MM.1S (cell line): ENCODE measurements around the gene EHF.

Experiments
- EZH2phosphoT487 ChIP-seq: fragments of 300-600 bp; sonication (generic); IDR thresholded peaks from 2 replicates; pipeline ENCODE4 v1.6.1; 2018; ENCODE audit warnings: antibody characterized with exemption, low read length
- TF ChIP-seq, protein P1 (sequence below): fragments of 300-600 bp; sonication (generic); IDR thresholded peaks from 2 replicates; pipeline ENCODE4 v1.5.1; 2016; ENCODE audit warnings: antibody characterized with exemption, low read length, mixed read lengths

DNA sequence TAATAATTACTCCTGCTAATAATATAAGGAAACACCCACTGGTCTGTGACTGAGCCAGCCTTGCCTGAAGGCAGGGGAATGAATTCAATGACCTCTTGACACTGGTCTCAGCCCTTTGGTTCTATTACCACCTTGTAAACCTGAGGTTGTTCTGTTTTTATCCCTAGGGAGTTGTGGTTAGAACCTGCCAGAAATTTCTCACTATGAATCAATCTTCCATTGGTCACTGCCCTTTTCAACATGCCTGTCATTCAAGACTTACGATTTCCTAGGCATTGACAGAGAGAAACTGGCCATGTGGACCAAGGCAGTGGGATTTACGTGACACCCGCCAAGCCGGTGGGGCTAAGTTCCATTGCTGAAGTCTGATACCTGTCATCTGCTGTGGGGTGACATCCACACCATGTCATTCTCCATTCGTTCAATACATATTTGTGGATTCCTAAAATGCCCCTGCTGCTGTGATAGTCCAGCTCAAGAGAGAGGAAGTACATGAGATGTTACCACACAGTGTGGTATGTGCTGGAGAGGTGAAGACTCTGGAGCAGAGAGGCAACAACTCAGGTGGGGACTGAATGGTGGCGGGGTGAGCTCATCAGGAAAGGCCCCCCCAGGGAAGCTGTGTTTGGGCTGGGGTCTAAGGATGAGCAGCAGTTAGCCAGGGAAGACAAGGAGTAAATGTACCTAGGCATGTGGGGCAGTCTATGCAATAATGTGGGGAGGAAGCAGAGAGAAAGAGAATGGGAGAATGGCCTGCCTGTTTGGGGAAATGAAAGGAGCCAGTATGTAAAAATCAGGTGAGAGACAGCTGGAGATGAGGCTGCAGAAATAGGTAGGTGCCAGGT lies 15.2 kb upstream of the EHF start:
- TF ChIP-seq, protein P1, sequence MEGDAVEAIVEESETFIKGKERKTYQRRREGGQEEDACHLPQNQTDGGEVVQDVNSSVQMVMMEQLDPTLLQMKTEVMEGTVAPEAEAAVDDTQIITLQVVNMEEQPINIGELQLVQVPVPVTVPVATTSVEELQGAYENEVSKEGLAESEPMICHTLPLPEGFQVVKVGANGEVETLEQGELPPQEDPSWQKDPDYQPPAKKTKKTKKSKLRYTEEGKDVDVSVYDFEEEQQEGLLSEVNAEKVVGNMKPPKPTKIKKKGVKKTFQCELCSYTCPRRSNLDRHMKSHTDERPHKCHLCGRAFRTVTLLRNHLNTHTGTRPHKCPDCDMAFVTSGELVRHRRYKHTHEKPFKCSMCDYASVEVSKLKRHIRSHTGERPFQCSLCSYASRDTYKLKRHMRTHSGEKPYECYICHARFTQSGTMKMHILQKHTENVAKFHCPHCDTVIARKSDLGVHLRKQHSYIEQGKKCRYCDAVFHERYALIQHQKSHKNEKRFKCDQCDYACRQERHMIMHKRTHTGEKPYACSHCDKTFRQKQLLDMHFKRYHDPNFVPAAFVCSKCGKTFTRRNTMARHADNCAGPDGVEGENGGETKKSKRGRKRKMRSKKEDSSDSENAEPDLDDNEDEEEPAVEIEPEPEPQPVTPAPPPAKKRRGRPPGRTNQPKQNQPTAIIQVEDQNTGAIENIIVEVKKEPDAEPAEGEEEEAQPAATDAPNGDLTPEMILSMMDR: no peak
- no peak for TF ChIP-seq EZH2phosphoT487
